K562 (cell line): ENCODE results near the gene LSR. TPM values are rescaled to one million over a fixed set of nuclear protein-coding genes. Genes with fewer than 3 reads are reported as not detected.

Source experiments
- ATAC-seq: fragments of 200-7000 bp; cut with Tn5 transposase; 3 replicates; pipeline ENCODE4 v1.9.1; 2020; ENCODE audit warnings: moderate library complexity
- BruUV-seq: library from RNA; stranded (reverse); fragments of 400-500 nt; replicated peaks from 2 replicates; lab custom pipeline; 2021; lab: Mats Ljungman, UMichigan
- CTCF ChIA-PET: fragments of 300-600 bp; formaldehyde crosslinking; extraction: SDS; loops from one replicate; lab custom pipeline; 2021; ENCODE audit warnings: low intra/inter-chr PET ratio; lab: Yijun Ruan, JAX
- POLR2A ChIA-PET: fragments of 300-600, 350-650 bp; sonication (Branson Sonifier 250); formaldehyde crosslinking; extraction: SDS; loops from one replicate; lab custom pipeline; 2021; ENCODE audit warnings: antibody characterized with exemption, inconsistent platforms; lab: Yijun Ruan, JAX
- DNase-seq, 4 experiments: peaks; one replicate each; pipeline versions ENCODE4 v3.0.0 to v3.0.0-alpha.2; 2011 to 2018; ENCODE audit warnings: low spot score in 3 of 4, mixed read lengths in 3 of 4; ENCODE audit errors: extremely low read depth in 1 of 4
- FAIRE-seq: peaks from 2 replicates; lab custom pipeline; 2011; peaks lifted over from hg19 to GRCh38; lab: Jason Lieb, UNC
- H2AFZ ChIP-seq: 2 replicates; pipeline ENCODE4 v1.6.0; 2011; ENCODE audit warnings: low read depth, low read length, control low read depth, inconsistent platforms
- H3K27ac ChIP-seq: fragments of 200-600 bp; 3 replicates; pipeline ENCODE4 v1.8.0; 2011; ENCODE audit warnings: low read depth, mild to moderate bottlenecking, control low read depth, inconsistent platforms, low read length, moderate library complexity, mixed read lengths; ENCODE audit errors: extremely low read depth
- H3K27me3 ChIP-seq, 2 experiments: fragments of 300-600 bp in 1 of 2; 2 replicates in 1 of 2; 3 replicates in 1 of 2; pipeline versions ENCODE4 v1.6.0 to v1.8.0; 2011; ENCODE audit warnings: inconsistent platforms in 2 of 2, low read length in 2 of 2, mild to moderate bottlenecking in 1 of 2, mixed read lengths in 1 of 2, moderate library complexity in 1 of 2; ENCODE audit not compliant: control insufficient read depth in 2 of 2, insufficient read depth in 2 of 2
- H3K36me3 ChIP-seq: fragments of 300-600 bp; 3 replicates; pipeline ENCODE4 v1.8.0; 2011; ENCODE audit warnings: mild to moderate bottlenecking, low read length, inconsistent platforms; ENCODE audit not compliant: control insufficient read depth, insufficient read depth
- H3K4me1 ChIP-seq, 2 experiments: fragments of 200-600 bp in 1 of 2; replicated peaks in 1 of 2; 2 replicates in 1 of 2; 3 replicates in 1 of 2; pipeline versions ENCODE4 v1.5.1 to v1.8.0; 2011; ENCODE audit warnings: inconsistent platforms in 2 of 2, low read length in 2 of 2, mild to moderate bottlenecking in 1 of 2, mixed read lengths in 1 of 2, moderate library complexity in 1 of 2; ENCODE audit not compliant: control insufficient read depth in 2 of 2, insufficient read depth in 2 of 2
- H3K4me2 ChIP-seq: 2 replicates; pipeline ENCODE4 v1.6.1; 2011; ENCODE audit warnings: low read length, control low read depth, inconsistent platforms, mixed read lengths; ENCODE audit not compliant: insufficient read depth
- H3K4me3 ChIP-seq: fragments of 200-600 bp; sonication (generic), shearing (Covaris generic); 2 replicates; pipeline ENCODE4 v1.5.1; 2016; ENCODE audit warnings: control low read depth, inconsistent platforms
- H3K79me2 ChIP-seq: fragments of 200-600 bp; 3 replicates; pipeline ENCODE4 v1.8.0; 2011; ENCODE audit warnings: low read length, inconsistent platforms; ENCODE audit not compliant: control insufficient read depth, insufficient read depth
- H3K9ac ChIP-seq, 2 experiments: 2 replicates each; pipeline versions ENCODE4 v1.6.0 to v1.6.1; 2011; ENCODE audit warnings: low read depth in 2 of 2, low read length in 2 of 2, control low read depth in 1 of 2, inconsistent platforms in 1 of 2, mild to moderate bottlenecking in 1 of 2, mixed read lengths in 1 of 2; ENCODE audit not compliant: insufficient read depth in 1 of 2
- H3K9me1 ChIP-seq: one replicate; pipeline ENCODE4 v1.6.0; 2011; ENCODE audit warnings: inconsistent platforms, mild to moderate bottlenecking, low read length, moderate library complexity; ENCODE audit not compliant: control insufficient read depth, insufficient read depth
- H3K9me3 ChIP-seq: replicated peaks from 2 replicates; pipeline ENCODE4 v1.5.1; 2011; ENCODE audit warnings: low read depth, low read length, inconsistent platforms; ENCODE audit not compliant: control insufficient read depth, insufficient read depth
- H4K20me1 ChIP-seq: replicated peaks from 2 replicates; pipeline ENCODE4 v1.6.1; 2011; ENCODE audit warnings: low read length, inconsistent platforms, mixed read lengths; ENCODE audit not compliant: control insufficient read depth, insufficient read depth
- ASH1L ChIP-seq: fragments of 450-650 bp; IDR thresholded peaks from 2 replicates; pipeline ENCODE4 v1.6.1; 2018; ENCODE audit warnings: borderline replicate concordance, mild to moderate bottlenecking, low read depth; ENCODE audit not compliant: partially characterized antibody
- POLR2AphosphoS2 ChIP-seq: IDR thresholded peaks from 2 replicates; pipeline ENCODE4 v1.6.1; 2012; ENCODE audit warnings: low read length, improper control_type of control experiment
- RBBP5 ChIP-seq: fragments of 200-600 bp; sonication (generic); IDR thresholded peaks from 2 replicates; pipeline ENCODE4 v1.6.1; 2012; ENCODE audit warnings: borderline replicate concordance, mild to moderate bottlenecking, low read length, control low read depth, inconsistent platforms; ENCODE audit not compliant: insufficient read depth, poor library complexity, severe bottlenecking
- whole genome bisulfite sequencing: fragments of 100-300 bp; shearing (Covaris generic); methylation state at CpG from one replicate; pipeline ENCODE4 v1.1.6; 2016; ENCODE audit warnings: low coverage, mixed read lengths; ENCODE audit not compliant: insufficient coverage; ENCODE audit errors: missing lambda C conversion rate; 5-methylcytosine and 5-hydroxymethylcytosine counted together
- in situ Hi-C: fragments of 300-500 bp; cut with MboI; formaldehyde crosslinking; loops from 4 replicates; pipeline ENCODE4 v1.15.0; 2018; ENCODE audit warnings: inconsistent platforms, mixed read lengths
- intact Hi-C: fragments of 100-400 bp; cut with micrococcal nuclease; formaldehyde crosslinking; loops from 2 replicates; pipeline ENCODE4 v1.14.2; 2022
- polyA plus RNA-seq, 8 experiments: library from polyadenylated mRNA; depleted of rRNA in 4 of 8; stranded (reverse) in 5 of 8; unstranded in 3 of 8; fragments of >200 nt; fragmentation: Nextera tagmentation in 2 of 8; fragmentation: Illumina TruSeq in 1 of 8; extraction: Ambion mirVana in 2 of 8; extraction: Trizol in 1 of 8; gene quantifications; 2 replicates each; pipeline versions ENCODE4 v1.2.1 to v1.2.3, GENCODE V29; 2011 to 2014; ENCODE audit warnings: inconsistent platforms in 1 of 8, missing spikeins in 1 of 8
- total RNA-seq, 7 experiments: library from RNA; depleted of rRNA in 6 of 7; stranded (reverse); fragments of >200 nt in 6 of 7; fragmentation: Illumina TruSeq in 2 of 7; extraction: Trizol in 2 of 7; gene quantifications; 2 replicates each; pipeline versions ENCODE4 v1.2.1 to v1.2.3, GENCODE V29; 2011 to 2021; ENCODE audit warnings: low replicate concordance in 1 of 7
- TF ChIP-seq, protein P1 (sequence below): sonication (generic); formaldehyde crosslinking; IDR thresholded peaks from 2 replicates; pipeline ENCODE4 v1.8.0; 2022; ENCODE audit warnings: mild to moderate bottlenecking, low read depth, missing genetic modification reagents

Gene LSR
- total and polyA plus RNA-seq, 9 of the 15 experiments (the other 6 are each of a cell fraction or from before 2014, with no cell fraction given) = 0.44 to 87.9 (median 28.0) TPM

DNA sequence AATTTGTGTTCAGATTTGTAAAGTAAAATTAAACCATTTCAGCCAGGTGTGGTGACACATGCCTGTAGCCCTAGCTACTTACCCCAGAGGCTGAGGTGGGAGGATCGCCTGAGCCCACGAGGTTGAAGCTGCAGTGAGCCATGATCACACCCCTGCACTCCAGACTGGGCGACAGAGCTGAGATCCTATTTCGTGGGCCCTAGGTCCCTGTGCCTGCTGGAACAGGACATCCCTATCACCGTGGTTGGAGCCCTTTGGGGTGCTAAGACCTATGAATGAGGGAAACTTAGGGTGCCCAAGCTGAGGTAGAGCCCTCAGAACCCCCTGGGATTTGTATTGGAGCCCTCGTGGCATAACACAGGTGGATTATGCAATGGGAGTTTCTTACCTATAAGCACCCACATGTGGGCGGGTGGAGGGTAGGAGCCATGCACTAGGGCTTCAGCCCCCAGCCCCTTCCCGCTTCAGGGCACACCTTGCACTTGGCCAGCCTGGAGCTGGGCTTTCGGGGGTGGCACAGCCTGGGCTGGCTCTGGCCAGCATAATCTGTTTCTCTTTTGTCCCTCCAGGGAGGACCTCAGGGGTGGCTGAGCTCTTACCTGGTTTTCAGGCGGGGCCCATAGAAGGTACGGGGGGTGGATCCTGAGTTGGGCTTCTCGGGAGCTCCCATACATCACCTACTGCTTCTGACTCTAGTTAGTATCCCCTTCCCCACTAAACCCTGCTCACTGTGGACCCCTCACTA, 12.7 kb downstream of the LSR start:
- no peak overlapping the region for H2AFZ ChIP-seq
- no TSS peak for BruUV-seq
- in situ Hi-C loops (no loop called here), intact Hi-C loops (no loop called here)
- H3K4me3 ChIP-seq = no peak overlapping the region
- TF ChIP-seq POLR2AphosphoS2 (peak; percentile 23; the same call in 1 of the 2 replicates), ASH1L (no peak), RBBP5 (no peak)
- TF ChIP-seq, protein P1, sequence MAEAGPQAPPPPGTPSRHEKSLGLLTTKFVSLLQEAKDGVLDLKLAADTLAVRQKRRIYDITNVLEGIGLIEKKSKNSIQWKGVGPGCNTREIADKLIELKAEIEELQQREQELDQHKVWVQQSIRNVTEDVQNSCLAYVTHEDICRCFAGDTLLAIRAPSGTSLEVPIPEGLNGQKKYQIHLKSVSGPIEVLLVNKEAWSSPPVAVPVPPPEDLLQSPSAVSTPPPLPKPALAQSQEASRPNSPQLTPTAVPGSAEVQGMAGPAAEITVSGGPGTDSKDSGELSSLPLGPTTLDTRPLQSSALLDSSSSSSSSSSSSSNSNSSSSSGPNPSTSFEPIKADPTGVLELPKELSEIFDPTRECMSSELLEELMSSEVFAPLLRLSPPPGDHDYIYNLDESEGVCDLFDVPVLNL (CRISPR knock-in tag) = no peak
- H3K36me3 ChIP-seq = peaks cover 92% of the 10 kb centered on the region
- ATAC-seq (no peak), FAIRE-seq (no peak), DNase-seq (no peak)
- H3K4me1 ChIP-seq = peaks cover 2 to 29% of the 10 kb centered on the region in 2 experiments; a peak in 4 of 5 replicates
- ChIA-PET CTCF (no interaction called here), POLR2A (interaction anchor here (0.9 to 1.4 kb wide), 2 partner anchors 9 to 118 kb away, joined by 3 read pairs; no protein-coding TSS in a partner anchor)
- no peak overlapping the region; a peak in 1 of 4 replicates for H3K9ac ChIP-seq
- no peak overlapping the region for H3K27ac ChIP-seq
- no peaks in the 10 kb centered on the region for H4K20me1 ChIP-seq
- WGBS = 81% methylated on average over 12 of the region's 12 CpGs
- H3K9me3 ChIP-seq = no peaks in the 10 kb centered on the region
- no peak overlapping the region for H3K4me2 ChIP-seq
- no peaks in the 10 kb centered on the region for H3K9me1 ChIP-seq
- H3K79me2 ChIP-seq = peaks cover 3% of the 10 kb centered on the region; the same call in 2 of the 3 replicates
- H3K27me3 ChIP-seq = no peaks in the 10 kb centered on the region
